Cortex of kidney (tissue), 1 donor: ENCODE data around the gene TXNL1.

Experiments
- DNase-seq: peaks from one replicate; lab custom pipeline; 2025; lab: John Stamatoyannopoulos, UW

TXNL1 gene

DNA sequence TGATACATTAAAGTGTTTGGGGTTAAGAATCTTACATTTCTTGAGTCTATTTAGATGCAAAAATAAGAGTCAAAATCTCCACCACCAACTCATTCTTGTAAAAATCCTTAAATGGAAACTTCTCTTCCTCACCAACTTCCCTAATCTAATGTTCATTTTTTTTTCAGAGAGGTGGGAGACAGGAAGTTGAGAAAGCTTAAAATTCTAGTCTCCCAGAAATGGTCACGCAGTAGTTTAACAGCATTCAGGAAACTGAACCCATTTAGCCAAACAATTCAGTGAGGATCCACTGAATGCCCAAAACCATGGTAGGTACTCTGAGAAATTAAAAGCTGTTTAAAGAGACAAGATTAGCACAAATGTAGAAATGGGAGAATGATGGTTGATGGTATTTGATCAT, 69.0 kb downstream of the TXNL1 start:
- no peak for DNase-seq

DNA sequence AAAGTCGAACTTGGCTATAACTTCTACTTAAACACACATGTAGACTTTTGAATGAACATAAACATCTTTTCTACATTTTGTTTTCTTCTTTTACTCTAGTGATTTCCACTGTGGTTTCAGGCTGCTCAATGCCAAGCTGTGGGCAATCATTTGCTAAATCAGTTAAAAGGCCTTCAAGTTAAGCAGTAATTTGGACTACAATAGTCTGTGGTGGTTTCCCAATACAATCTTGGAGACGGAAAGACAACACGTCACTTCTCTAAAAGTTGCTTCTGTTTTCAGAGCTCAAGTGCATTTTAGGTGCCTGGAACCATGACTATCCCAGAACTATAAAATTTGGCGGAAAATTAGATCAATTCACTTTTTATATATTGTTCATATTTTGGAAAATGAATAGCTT, 69.4 kb downstream of the TXNL1 start:
- DNase-seq: no peak

DNA sequence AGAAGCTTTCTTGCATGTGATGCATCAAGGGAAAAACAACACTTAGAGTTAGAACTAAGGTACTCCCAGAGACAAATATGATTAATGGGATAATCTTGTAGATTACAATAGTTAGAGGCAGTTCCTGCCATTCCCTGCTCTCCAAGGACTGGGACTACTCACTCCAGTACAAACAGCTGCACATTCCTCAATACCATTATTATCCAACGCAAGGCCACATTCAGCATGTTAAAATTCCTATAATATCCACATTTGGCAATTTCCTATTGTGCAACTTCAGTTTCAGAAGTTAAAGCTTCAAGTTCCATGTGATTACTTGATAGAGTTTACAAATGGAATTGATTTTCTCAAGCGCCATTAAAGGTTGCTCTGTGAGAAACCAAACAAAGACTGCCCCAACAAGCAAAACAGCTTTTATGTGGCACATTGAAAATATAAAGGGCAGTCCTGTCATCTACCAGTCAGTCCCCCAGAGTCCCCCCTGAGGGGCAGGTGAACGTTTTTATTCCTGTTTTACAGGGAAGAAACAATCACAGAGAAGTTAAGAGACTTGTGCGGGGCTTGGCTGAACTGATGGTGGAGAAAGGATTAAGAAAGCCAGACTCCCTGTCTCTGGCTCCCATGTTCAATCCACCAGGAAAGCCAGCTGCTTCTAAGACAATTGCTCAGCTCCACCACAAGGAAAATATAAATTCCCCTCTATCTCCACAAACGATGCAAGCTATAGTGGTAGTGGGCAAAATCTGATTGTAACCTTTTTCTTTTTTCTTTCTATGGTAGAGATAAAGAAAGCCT, 72.6 kb downstream of the TXNL1 start:
- DNase-seq: no peak

DNA sequence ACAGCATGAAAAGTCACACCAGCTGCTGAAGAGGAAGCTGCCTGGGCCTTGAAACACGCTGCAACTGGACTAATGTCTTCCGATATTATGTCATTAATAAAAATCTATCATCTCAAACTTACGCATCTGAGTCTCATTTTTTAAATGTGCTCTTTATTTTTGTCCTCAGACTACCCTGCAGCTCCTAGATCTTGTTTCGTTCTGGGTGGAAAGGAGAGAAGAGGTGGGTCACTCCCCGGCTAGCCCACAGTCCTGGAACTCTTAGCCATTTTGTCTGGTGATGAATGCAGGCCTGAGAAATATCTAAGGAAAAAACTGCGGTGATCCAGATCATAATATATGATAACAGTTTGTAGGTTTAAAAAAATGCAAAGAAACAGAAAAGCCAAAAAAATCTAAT, 73.3 kb downstream of the TXNL1 start:
- DNase-seq: no peak

DNA sequence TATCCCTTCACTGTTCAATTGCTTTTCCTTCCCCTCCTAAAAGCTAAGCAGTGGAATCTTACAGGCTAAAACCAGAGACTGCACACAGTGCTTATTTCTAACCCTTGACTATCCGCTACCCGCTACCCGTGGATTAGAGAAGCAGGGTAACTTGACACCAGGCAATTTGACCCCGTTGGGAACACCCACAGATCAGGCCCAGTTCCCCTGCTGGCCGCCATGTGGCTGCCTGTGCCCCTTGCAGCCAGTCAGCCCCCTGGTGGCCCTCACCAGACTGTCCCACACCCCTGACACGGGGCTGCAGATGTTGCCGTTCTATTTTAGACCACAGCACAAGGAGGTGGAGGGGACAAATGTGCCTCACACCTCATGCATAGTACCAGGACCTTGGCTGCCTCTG, 74.8 kb downstream of the TXNL1 start:
- DNase-seq: no peak

DNA sequence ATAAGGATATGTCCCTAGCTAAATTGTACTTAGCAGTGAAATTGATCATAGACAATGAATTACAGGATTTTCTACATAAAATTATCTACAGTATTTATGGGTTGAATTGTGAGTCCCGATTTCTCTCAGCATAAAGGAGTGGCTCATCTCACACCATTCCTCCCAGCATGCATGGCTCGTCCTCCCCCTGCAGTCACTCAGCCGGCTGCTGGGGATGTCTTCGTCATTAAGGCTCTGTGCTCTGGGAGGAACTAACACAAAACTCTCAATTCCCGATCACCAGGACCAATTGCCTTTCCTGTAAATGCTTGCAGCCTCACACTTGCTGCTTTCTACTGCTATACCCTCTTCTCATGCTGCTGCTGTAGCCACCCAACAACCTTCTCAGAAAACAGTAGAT, 75.9 kb downstream of the TXNL1 start:
- no peak for DNase-seq

DNA sequence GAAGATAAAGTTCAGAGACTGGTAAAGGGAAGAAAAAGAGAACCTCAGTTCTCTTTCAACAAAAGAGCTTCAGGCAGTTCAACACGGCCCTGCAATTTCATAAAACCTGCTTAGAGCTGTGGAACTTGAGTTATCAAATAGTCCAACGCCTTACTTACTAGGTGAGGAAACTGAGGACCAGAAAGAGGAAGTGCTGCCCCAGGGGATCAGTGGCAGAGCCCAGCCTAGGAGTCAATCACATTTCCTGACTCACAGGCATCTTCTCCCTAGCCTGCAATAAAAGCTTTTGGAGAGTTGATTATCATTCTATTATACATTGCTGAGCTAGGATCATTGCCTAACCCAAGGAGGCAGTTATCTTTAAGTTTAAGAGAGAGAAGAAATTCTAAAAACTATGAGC, 77.4 kb downstream of the TXNL1 start:
- DNase-seq: no peak

DNA sequence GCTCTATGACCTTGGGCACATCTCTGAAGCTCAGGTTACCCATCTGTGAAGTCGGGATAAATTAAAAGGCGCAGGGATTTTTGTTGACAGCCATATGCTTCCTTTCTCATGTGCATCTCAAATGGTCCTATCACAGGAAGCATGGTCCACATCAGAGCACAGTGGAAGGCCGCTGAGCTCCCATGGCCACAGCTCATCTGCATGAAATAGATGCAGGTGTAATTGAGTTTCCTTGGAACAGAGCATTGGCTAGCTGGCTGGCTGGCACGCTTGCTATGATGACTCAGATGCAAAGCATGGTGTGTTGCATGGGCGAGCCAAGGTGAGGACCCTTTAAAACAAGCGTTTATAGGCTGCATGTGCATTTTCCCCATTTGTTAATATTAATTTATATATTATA, 79.3 kb downstream of the TXNL1 start:
- DNase-seq: no peak

DNA sequence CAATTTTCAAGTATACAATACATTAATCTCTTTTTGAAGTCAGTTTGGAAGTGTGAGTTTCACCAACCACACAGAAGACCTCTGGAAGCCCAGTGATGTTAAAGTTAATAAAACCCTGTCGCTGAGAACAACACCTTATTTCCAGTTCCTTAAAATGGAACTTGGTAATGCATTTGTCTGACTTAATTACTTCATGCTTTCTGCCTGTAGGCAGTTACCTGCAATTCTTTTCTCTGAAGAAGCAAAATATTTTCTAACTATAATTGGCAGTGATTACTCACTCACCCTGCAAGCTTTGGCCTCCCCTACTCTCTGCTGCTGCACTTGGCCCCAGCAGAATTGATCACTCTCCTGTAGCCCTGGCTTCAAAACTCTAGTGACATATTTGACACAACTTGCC, 81.5 kb downstream of the TXNL1 start:
- DNase-seq: no peak

DNA sequence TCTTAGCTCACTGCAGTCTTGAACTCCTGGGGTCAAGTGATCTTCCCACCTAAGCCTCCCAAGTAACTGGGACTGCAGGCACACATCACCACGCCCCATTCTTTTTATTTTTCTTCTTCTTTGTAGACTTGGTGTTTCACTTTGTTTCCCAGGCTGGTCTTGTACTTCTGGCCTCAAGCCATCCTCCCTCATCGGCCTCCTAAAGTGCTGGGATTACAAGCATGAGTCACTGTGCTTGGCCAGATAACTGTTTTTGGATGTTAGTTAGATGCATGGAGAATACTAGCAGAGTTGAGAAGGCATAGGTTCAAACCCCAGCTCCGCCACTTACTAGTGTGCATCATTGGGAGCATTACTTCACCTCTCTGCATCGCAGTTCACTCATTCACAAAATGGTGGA, 88.3 kb downstream of the TXNL1 start:
- DNase-seq: no peak
